Caki2 (cell line): ENCODE results near the gene BBLN. TPM values are rescaled to one million over a fixed set of nuclear protein-coding genes. Genes with fewer than 3 reads are reported as not detected.
"Not testable (repeated sequence)": the region's sequence is repeated elsewhere in the genome, so short reads cannot be mapped to it uniquely, and the experiment has no call there.

ENCODE experiments used
- DNase-seq: peaks from one replicate; pipeline ENCODE4 v3.0.0-alpha.2; 2015; ENCODE audit warnings: low read depth
- in situ Hi-C: cut with HindIII; loops from 2 replicates; pipeline ENCODE4 v1.10.0; 2016; ENCODE audit warnings: low sequenced_read_pairs, low pct_unique_long_range_greater_than_20kb, mixed read lengths
- total RNA-seq: library from RNA; depleted of rRNA; stranded (reverse); fragments of >200 nt; shearing (Covaris generic); gene quantifications from 2 replicates; pipeline ENCODE4 v1.2.3, GENCODE V29; 2014; ENCODE audit warnings: low replicate concordance

BBLN gene
- total RNA-seq, 1 experiment from 2014 or later, result 199 TPM

DNA sequence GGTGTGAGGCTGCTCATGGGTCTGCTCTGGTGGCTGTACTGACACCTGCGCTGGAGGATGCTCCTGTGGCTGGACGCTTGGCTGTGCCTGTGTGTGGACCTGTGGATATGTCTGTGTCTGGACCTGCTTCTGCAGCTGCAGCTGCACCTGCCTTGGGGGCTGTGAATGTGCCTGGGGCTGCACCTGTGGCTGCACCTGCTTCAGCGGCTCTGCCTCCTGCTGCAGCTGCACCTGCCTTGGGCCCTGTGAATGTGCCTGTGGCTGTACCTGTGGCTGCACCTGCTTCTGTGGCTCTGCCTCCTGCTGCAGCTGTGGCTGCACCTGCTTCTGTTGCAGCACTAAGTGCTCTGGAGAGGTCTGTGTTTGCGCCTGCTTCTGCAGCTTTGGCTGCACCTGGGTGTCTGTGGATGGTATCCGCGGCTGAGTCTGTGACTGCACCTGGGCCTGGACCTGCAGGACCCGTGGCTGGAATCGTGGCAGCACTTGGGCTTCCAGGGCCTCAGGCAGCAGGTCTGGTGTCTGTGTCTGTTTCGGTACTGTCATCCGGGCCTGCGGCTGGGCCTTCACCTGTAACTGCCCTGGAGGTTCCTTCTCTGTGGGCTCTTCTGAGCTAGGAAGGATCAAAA lies 18.9 kb downstream of the BBLN start:
- in situ Hi-C loops, result no loop called here
- DNase-seq, result no peak

GRCh38 chr9:128180001-128180400 lies 19.9 kb downstream of the BBLN start:
- no peak for DNase-seq
- in situ Hi-C loops, result no loop called here

GRCh38 chr9:128180447-128180846 lies 20.4 kb downstream of the BBLN start:
- DNase-seq, result no peak
- in situ Hi-C loops, result no loop called here

- in situ Hi-C loops, DNase-seq: not testable (repeated sequence)
Measured at GRCh38 chr9:128181480-128181879, 21.4 kb downstream of the BBLN start.

DNA sequence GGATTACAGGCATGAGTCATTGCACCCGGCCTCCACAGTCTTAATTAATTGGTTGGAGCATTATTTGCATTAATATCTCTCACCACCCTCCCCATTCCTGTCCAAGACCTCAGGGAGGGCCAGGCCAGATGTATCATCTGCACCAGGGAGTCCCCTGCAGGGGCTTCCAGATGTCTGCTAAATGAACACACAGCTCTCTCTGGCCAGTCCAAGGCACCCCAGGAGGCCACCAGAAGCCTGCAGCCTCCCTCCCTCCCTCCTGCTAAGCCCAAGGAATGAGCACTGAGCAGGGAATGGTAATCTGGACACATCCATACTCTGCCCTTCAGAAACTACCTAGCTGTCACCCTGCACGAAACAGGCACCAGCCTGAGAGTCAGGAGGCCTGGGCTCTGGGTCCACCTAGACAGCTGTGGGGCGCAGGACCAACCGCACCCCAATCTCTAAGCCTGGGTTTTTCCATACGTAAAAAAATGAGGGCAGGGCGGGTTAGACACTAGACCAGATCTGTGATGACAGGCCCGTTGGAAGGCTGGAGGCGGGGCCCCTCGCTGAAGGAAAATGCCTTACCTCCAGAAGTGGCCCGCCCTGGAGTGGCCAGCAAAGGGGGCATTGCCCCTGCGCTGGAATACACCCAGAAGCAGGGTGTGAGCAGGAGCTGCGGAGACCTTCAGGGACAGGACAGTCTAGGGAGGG lies 23.0 kb downstream of the BBLN start:
- in situ Hi-C loops, result no loop called here
- DNase-seq, result no peak

GRCh38 chr9:128185979-128186965 lies 26.2 kb downstream of the BBLN start:
- no peak for DNase-seq
- in situ Hi-C loops, result no loop called here

- DNase-seq, result no peak
- in situ Hi-C loops, result no loop called here
Measured at GRCh38 chr9:128187361-128187760, 27.3 kb downstream of the BBLN start.

DNA sequence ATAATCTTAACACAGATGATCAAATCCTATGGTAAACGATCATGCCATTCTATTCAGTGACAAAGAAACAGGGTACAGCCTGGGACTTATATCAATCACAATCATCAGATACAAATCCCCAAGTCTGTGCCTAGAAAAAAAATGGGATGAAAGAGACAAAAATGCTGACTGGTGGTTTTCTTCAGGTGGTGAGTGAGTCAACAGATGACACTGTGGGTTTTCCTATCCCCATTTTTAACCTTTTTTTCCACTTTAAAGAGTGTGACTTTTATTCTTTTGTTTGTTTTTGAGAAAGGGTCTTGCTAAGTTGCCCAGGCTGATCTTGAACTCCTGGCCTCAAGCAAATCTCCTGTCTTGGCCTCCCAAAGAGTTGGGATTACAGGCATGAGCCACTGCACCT lies 28.1 kb downstream of the BBLN start:
- no peak for DNase-seq
- in situ Hi-C loops, result no loop called here

DNA sequence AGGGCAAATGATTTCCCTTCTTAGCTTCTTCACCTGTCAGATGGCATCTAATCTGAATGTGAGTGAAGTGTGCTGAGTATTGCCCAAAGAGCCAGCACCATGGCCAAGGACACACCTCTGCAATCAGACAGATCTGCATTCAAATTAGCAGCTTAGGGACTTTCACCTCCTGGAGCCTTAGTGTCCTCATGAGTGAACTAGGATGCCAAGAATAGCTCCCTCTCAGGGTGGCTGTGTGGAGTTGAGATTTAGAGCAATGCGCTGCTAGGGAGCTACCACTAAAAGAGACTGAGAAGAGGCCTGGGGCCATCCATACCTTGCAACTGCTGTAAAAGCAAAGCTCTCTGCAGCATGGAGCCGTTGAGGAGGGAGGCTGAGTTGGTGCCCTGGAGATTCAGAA lies 29.9 kb downstream of the BBLN start:
- no peak for DNase-seq
- in situ Hi-C loops, result no loop called here

- no peak for DNase-seq
- in situ Hi-C loops, result no loop called here
Measured at GRCh38 chr9:128190516-128191405, 30.7 kb downstream of the BBLN start.

DNA sequence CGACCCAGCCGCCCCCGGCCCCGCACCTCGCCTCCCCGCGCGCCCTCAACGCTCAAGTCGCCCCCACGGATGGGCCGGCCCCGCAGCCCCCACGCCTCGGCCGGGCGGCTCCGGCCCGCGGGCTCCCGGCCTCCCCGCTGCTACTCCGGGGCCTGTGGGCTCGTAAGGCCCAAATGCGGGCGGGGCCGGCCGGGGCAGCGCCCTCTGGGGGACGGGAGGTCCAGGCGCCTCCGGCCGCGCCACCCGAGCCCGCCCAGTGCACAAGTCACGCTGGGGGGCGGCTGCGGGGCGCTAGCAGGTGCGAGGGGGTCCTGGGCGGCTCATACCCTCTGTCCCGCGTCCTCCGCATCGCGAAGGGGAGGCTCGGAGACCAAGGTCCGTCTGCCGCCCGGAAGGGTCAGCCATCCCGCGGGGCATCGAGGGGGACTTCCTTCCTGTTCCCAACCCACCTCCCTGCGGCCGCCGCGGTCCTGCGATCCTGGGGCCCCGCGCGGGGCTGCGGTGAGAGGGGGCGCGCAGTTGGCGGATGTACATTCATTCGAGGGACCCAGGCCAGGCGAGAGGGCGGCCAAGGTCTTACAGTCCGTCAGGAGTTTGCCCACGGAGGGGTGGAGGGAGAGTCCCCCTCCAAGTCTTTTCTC lies 31.5 kb downstream of the BBLN start, which contains the start of gene CIZ1:
Gene CIZ1 (minus strand): TSS at position 167 of the 641 bp plus-strand sequence. CDS start 715 bp downstream, outside the sequence.
- peak; percentile 71 for DNase-seq
- in situ Hi-C loops, result no loop called here

DNA sequence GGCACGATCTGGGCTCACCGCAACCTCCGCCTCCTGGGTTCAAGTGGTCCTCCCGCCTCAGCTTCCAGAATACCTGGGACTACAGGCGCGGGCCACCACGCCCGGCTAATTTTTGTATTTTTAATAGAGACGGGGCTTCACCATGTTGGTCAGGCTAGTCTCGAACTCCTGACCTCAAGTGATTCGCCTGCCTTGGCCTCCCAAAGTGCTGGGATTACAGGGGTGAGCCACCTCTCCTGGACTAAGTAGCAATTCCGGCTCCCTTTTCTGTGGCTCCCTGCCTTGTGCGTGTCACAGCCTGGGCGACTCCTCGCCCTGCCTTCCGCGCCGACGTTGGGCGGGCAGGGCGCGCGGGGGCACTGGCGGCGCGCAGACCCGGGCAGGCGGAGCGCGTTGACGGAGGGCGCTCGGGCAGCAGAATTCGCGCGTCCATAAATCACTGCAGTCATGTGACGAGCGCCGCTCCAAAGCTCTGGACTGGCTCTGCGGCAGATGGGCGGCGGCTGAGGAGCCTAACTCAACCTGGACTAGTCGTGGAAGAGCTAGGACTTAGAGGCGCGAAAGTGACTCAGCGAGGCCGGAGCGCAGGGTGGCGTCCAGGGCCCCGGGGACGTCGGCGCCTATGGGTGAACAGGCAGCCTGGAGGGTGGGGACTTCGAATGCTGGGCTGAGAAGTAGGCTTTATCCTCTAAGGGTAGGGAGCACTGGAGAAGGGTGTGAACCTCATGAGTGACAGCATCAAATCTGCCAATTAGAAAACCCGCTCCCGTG lies 32.7 kb downstream of the BBLN start:
- DNase-seq, result peak; percentile 99
- in situ Hi-C loops, result no loop called here

DNA sequence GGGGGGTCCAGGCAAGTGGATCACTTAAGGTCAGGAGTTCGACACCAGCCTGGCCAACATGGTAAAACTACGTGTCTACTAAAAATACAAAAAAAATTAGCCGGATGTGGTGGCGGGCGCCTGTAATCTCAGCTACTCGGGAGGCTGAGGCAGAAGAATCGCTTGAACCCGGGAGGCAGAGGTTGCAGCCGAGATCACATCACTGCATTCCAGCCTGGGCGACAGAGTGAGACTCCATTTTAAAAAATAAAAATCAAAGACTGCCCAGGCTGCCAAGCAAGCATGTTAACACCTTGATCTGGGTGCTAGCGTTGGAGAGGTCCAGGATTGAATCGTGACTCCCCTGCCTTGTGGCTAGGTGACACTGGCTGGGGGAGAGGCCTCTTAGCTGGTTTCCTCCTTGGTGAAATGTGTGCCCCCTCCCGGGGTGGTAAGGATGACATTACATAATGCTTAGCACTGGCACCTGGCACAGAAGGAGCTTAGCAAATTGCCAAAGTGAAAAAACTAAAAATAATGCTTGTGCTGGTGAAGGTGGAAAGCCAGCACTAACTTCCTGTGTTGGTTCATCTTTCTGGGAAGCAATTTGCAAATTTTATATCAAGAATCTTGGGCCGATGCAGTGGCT lies 33.5 kb downstream of the BBLN start:
- no peak for DNase-seq

GRCh38 chr9:128201441-128202369 lies 41.6 kb downstream of the BBLN start:
- in situ Hi-C loops, result no loop called here
- DNase-seq, result no peak

More for the DNA sequence above, 33.5 kb downstream of the BBLN start:
- in situ Hi-C loops, result no loop called here

GRCh38 chr9:128202648-128203023 lies 42.6 kb downstream of the BBLN start:
- DNase-seq, result no peak
- in situ Hi-C loops, result no loop called here
